ENCODE data around the gene RICTOR. TPM values are rescaled to one million over a fixed set of nuclear protein-coding genes. Genes with fewer than 3 reads are reported as not detected.

RICTOR gene
- total RNA-seq, 1 experiment from 2014 or later = 21.7 TPM

DNA sequence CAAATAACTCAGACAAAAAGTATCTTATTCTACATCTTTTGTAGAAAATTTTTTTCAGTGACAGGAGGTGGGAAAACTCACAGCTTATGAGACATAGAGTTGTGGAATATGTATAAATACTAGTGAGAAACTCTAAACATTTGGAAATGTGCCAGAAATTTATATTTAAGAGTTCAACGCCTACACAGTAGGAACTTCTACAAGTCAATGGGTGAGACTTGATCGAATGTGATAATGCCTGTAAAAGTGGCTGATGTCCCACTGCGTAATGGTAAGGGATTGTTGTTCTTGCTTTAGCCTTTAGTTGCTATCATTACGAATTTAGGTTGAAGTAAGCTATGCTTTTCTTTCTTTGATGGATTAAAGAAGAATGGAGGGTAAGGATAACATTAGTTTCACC, 40.0 kb upstream of the RICTOR start:
- Histone ChIP-seq H2AFZ (ENCODE audit: low read depth, low read length, poor library complexity, severe bottlenecking) (no peak overlapping the region), H3K79me2 (ENCODE audit: insufficient read depth, low read length) (no peaks in the 10 kb centered on the region), H4K20me1 (ENCODE audit: insufficient read depth) (no peaks in the 10 kb centered on the region), H3K36me3 (ENCODE audit: control insufficient read depth in 1 of 2, insufficient read depth in 2 of 2, low read length in 2 of 2) (no peaks in the 10 kb centered on the region), H3K9ac (ENCODE audit: low read length) (no peak overlapping the region), H3K4me3 (replicated peaks in 1 of 2; ENCODE audit: low read depth in 1 of 2, low read length in 2 of 2) (no peak overlapping the region), H3K9me2 (ENCODE audit: insufficient read depth) (no peaks in the 10 kb centered on the region), H3K27ac (ENCODE audit: low read depth, low read length) (no peak overlapping the region), H3K9me3 (ENCODE audit: control insufficient read depth in 1 of 2, insufficient read depth in 1 of 2, low read depth in 1 of 2, low read length in 2 of 2) (no peaks in the 10 kb centered on the region), H3K4me2 (ENCODE audit: low read length) (no peak overlapping the region), H3K27me3 (ENCODE audit: insufficient read depth, low read length) (no peaks in the 10 kb centered on the region), H3K4me1 (ENCODE audit: control insufficient read depth in 1 of 2, insufficient read depth in 2 of 2, low read length in 2 of 2) (no peaks in the 10 kb centered on the region)
- intact Hi-C loops (cut with micrococcal nuclease) = no loop called here
- ATAC-seq (no peak), DNase-seq (ENCODE audit: low read depth, low spot score) (no peak)
- POLR2A ChIA-PET = no interaction called here
- BruUV-seq (replicated peaks) = no TSS peak
- RAD21 ChIA-PET (ENCODE audit: low non-redundant PET in 1 of 2, low total read pairs in 2 of 2, uncharacterized antibody in 2 of 2, unreplicated experiment in 2 of 2) = no interaction called here
- CTCF ChIA-PET = no interaction called here
- no peak for TF ChIP-seq MAX (IDR thresholded peaks at IDR 0.05)
- no peak for TF ChIP-seq YY1 (IDR thresholded peaks at IDR 0.05; ENCODE audit: extremely low read depth, insufficient replicate concordance, low read depth, low read length)
- no peak for TF ChIP-seq EGR1 (IDR thresholded peaks at IDR 0.05; ENCODE audit: low read depth)
- no peak for TF ChIP-seq ZNF274 (IDR thresholded peaks at IDR 0.05; ENCODE audit: low read depth, low read length)
- TF ChIP-seq ELF1 (IDR thresholded peaks at IDR 0.05; ENCODE audit: borderline replicate concordance, low read depth) = no peak
- no peak for TF ChIP-seq POLR2A (IDR thresholded peaks at IDR 0.05; ENCODE audit: borderline replicate concordance, extremely low read depth, insufficient read depth, insufficient read length)
- TF ChIP-seq ZBTB33 (IDR thresholded peaks at IDR 0.05; ENCODE audit: extremely low read depth, insufficient replicate concordance, low read length) = no peak
- TF ChIP-seq, protein P1, sequence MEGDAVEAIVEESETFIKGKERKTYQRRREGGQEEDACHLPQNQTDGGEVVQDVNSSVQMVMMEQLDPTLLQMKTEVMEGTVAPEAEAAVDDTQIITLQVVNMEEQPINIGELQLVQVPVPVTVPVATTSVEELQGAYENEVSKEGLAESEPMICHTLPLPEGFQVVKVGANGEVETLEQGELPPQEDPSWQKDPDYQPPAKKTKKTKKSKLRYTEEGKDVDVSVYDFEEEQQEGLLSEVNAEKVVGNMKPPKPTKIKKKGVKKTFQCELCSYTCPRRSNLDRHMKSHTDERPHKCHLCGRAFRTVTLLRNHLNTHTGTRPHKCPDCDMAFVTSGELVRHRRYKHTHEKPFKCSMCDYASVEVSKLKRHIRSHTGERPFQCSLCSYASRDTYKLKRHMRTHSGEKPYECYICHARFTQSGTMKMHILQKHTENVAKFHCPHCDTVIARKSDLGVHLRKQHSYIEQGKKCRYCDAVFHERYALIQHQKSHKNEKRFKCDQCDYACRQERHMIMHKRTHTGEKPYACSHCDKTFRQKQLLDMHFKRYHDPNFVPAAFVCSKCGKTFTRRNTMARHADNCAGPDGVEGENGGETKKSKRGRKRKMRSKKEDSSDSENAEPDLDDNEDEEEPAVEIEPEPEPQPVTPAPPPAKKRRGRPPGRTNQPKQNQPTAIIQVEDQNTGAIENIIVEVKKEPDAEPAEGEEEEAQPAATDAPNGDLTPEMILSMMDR (IDR thresholded peaks at IDR 0.05 in 2 of 3, conservative IDR thresholded peaks at IDR 0.05 in 1 of 3; ENCODE audit: borderline replicate concordance in 1 of 3, insufficient read depth in 1 of 3, low read depth in 2 of 3, low read length in 2 of 3) = no peak
- no peak for TF ChIP-seq SP1 (IDR thresholded peaks at IDR 0.05; ENCODE audit: low read depth)
- TF ChIP-seq CEBPB (IDR thresholded peaks at IDR 0.05; ENCODE audit: low read depth) = no peak
- TF ChIP-seq CBX3 (IDR thresholded peaks at IDR 0.05; ENCODE audit: low read depth) = no peak
- no peak for TF ChIP-seq RAD21 (IDR thresholded peaks at IDR 0.05; ENCODE audit: low read depth)
- TF ChIP-seq FOSL1 (IDR thresholded peaks at IDR 0.05; ENCODE audit: low read depth) = no peak
- TF ChIP-seq SIN3A (IDR thresholded peaks at IDR 0.05; ENCODE audit: low read depth) = no peak
- no peak for TF ChIP-seq JUND (IDR thresholded peaks at IDR 0.05)
- no peak for TF ChIP-seq SRF (IDR thresholded peaks at IDR 0.05; ENCODE audit: low read depth)
- TF ChIP-seq, protein P2, sequence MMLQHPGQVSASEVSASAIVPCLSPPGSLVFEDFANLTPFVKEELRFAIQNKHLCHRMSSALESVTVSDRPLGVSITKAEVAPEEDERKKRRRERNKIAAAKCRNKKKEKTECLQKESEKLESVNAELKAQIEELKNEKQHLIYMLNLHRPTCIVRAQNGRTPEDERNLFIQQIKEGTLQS (IDR thresholded peaks at IDR 0.05) = no peak
- no peak for TF ChIP-seq EZH2phosphoT487 (IDR thresholded peaks at IDR 0.05; ENCODE audit: borderline replicate concordance)
